ENCODE measurements around the gene RNU1-2.
"Not testable (repeated sequence)": the region's sequence is repeated elsewhere in the genome, so short reads cannot be mapped to it uniquely, and the experiment has no call there.

- TF ChIP-seq POLR2A, POLR2AphosphoS5, SPI1 (IDR thresholded peaks at IDR 0.05; ENCODE audit: low read depth, low read length): not testable (repeated sequence)
These were observed 27.0 kb upstream of the RNU1-2 start for GRCh38 chr1:16868787-16869186.

Measured in GM12891 (cell line).